GM18520 (cell line): ENCODE data around the gene YPEL4.

Source experiments
- ATAC-seq: cut with Tn5 transposase; IDR thresholded peaks from one replicate; pipeline ENCODE4 v1.9.1; 2021; ENCODE audit not compliant: unreplicated experiment

The YPEL4 gene

GRCh38 chr11:57596266-57596885 lies 53.3 kb downstream of the YPEL4 start:
- no peak for ATAC-seq
